ENCODE results near the gene EIF4G3.
"Not testable (repeated sequence)": the region's sequence is repeated elsewhere in the genome, so short reads cannot be mapped to it uniquely, and the experiment has no call there.

The EIF4G3 gene

GRCh38 chr1:21153388-21153787 lies 23.3 kb downstream of the EIF4G3 start:
- DNase-seq (ENCODE audit: low read depth) = no peak

- no peak for DNase-seq (ENCODE audit: low read depth)
Measured at GRCh38 chr1:21152423-21153100, 24.1 kb downstream of the EIF4G3 start.

GRCh38 chr1:21149855-21150432 lies 26.8 kb downstream of the EIF4G3 start:
- DNase-seq (ENCODE audit: low read depth) = no peak

GRCh38 chr1:21149430-21149854 lies 27.3 kb downstream of the EIF4G3 start:
- no peak for DNase-seq (ENCODE audit: low read depth)

- no peak for DNase-seq (ENCODE audit: low read depth)
Measured at GRCh38 chr1:21143752-21144151, 32.9 kb downstream of the EIF4G3 start.

GRCh38 chr1:21143138-21143537 lies 33.6 kb downstream of the EIF4G3 start:
- no peak for DNase-seq (ENCODE audit: low read depth)

GRCh38 chr1:21141030-21141429 lies 35.7 kb downstream of the EIF4G3 start:
- DNase-seq (ENCODE audit: low read depth) = no peak

- no peak for DNase-seq (ENCODE audit: low read depth)
Measured at GRCh38 chr1:21139601-21140000, 37.1 kb downstream of the EIF4G3 start.

- DNase-seq (ENCODE audit: low read depth) = not testable (repeated sequence)
Measured at GRCh38 chr1:21136344-21136743, 40.4 kb downstream of the EIF4G3 start.

- DNase-seq (ENCODE audit: low read depth) = no peak
Measured at GRCh38 chr1:21131200-21131599, 45.5 kb downstream of the EIF4G3 start.

GRCh38 chr1:21129407-21129806 lies 47.3 kb downstream of the EIF4G3 start:
- DNase-seq (ENCODE audit: low read depth) = no peak

GRCh38 chr1:21126324-21126723 lies 50.4 kb downstream of the EIF4G3 start:
- no peak for DNase-seq (ENCODE audit: low read depth)

- DNase-seq (ENCODE audit: low read depth) = no peak
Measured at GRCh38 chr1:21124846-21125245, 51.9 kb downstream of the EIF4G3 start.

- no peak for DNase-seq (ENCODE audit: low read depth)
Measured at GRCh38 chr1:21123287-21123948, 53.3 kb downstream of the EIF4G3 start.

- DNase-seq (ENCODE audit: low read depth) = no peak
Measured at GRCh38 chr1:21121764-21122471, 54.8 kb downstream of the EIF4G3 start.

GRCh38 chr1:21118167-21118566 lies 58.5 kb downstream of the EIF4G3 start:
- DNase-seq (ENCODE audit: low read depth) = no peak

GRCh38 chr1:21117597-21118001 lies 59.1 kb downstream of the EIF4G3 start:
- DNase-seq (ENCODE audit: low read depth) = no peak

GRCh38 chr1:21117159-21117558 lies 59.5 kb downstream of the EIF4G3 start:
- no peak for DNase-seq (ENCODE audit: low read depth)

GRCh38 chr1:21115098-21115760 lies 61.5 kb downstream of the EIF4G3 start:
- DNase-seq (ENCODE audit: low read depth) = no peak

GRCh38 chr1:21114431-21114830 lies 62.3 kb downstream of the EIF4G3 start:
- DNase-seq (ENCODE audit: low read depth) = no peak

GRCh38 chr1:21110163-21110562 lies 66.5 kb downstream of the EIF4G3 start:
- DNase-seq (ENCODE audit: low read depth) = no peak

- no peak for DNase-seq (ENCODE audit: low read depth)
Measured at GRCh38 chr1:21106709-21107108, 70.0 kb downstream of the EIF4G3 start.

All from T-helper 22 cell (primary cell).